Activated CD4-positive, CD25-positive, alpha-beta regulatory T cell treated with anti-CD3 and anti-CD28 coated beads, Interleukin-2, amount 50 U/mL, for 72 hours (primary cell): ENCODE results near the gene SRSF4.
"Not testable (repeated sequence)": the region's sequence is repeated elsewhere in the genome, so short reads cannot be mapped to it uniquely, and the experiment has no call there.

Experiments
- DNase-seq: peaks from one replicate; pipeline ENCODE4 v3.0.0; 2021

Gene SRSF4

DNA sequence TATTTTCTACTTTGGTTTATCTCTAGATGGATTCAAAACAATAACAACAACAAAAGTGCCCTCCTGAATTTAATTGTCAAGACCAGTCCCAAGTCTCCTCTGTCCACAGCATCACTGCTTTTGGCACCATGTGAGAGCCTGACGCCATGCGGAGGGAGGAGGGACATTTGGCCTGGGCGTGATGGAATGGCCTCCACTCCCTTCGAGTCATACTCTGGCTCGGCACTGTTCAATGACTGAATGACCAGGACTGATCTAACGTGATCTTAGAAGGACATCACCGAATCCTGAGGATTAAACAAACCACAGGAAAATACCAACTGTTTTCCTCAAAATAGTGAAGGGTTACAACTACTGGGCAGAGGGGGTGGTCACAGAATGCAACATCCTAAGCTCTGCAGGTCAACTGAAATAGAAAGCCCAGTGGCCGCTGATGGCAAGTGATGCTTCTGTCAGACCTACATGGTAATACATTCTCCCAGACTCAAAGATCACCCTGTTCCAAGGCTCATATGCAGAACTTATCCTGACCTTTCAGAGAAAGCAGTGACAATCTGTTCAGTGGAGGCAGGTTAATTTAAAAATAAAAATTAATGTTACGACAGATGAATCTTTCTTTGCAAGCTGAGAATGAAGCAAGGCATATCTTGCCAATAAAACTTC, 19.1 kb downstream of the SRSF4 start:
- DNase-seq: no peak

- DNase-seq: no peak
These were observed 19.7 kb downstream of the SRSF4 start for GRCh38 chr1:29162025-29162424.

GRCh38 chr1:29159773-29160172, 21.9 kb downstream of the SRSF4 start:
- no peak for DNase-seq

DNA sequence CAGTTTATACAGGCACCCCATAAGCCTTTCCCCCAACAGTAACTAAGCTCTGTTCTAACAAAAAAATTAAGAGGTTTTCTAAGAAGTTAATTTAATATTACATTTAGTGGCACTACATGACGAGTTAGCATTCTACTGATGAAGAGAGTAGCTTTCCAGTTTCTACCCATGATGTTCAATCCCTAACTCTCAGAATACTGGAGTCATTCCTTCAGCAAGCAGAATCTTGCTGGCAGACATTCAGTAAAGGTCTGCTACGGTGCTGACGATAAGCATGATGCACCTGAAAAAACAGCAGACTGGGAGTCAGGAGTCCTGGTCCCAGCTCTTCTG, 24.5 kb downstream of the SRSF4 start:
- DNase-seq: no peak

DNA sequence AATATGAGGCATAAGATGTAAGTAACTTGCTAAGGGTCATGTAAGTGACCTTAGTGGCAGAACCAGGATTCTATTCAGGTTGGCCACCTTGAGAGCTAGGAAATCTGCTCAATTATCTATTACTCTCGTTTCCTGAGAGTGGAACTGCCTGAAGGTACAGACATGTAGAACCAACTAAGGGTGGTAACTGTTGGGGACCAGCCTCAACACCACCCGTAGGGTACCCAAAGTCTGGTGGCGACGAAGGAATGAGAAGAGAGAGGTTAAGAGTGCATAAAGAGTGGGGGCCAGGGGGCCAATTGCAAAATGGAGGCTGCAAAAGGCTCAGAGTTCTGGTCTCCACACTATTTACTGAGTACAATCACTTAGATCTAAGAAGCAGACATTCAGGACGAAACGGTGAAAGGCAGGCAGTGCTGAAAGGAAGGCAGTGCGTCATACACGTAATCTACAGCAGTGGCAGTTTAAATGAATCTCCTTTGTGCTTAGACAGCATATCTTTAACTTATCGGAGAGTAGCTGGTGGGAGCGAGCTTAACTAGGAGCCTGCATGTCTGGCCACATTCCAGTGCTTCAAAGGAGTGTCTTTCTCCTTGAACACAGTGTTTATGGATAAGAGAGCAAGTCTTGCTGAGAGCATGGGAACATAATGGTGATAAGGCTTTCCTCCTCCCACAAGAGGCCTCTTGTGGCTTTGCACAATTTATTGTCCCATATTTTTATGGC, 25.0 kb downstream of the SRSF4 start:
- DNase-seq: no peak

GRCh38 chr1:29152046-29152805, 29.5 kb downstream of the SRSF4 start:
- no peak for DNase-seq

DNA sequence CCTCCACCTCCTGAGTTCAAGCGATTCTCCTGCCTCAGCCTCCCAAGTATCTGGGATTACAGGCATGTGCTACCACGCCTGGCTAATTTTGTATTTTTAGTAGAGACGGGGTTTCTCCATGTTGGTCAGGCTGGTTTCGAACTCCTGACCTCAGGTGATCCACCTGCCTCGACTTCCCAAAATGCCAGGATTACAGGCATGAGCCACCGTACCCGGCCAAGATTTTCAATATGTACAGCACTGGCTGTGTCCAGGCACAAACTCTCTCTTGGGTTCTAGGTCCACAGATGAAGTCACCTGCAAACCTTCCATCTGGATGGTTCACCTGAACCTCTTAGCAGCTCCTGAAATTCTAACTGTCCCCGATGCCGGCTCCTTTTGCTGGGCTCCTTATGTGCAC, 31.4 kb downstream of the SRSF4 start:
- not testable (repeated sequence) for DNase-seq

GRCh38 chr1:29148656-29149491, 32.8 kb downstream of the SRSF4 start:
- no peak for DNase-seq

- no peak for DNase-seq
These were observed 35.8 kb downstream of the SRSF4 start for GRCh38 chr1:29145739-29146437.

- no peak for DNase-seq
These were observed 37.5 kb downstream of the SRSF4 start for GRCh38 chr1:29144178-29144577.

DNA sequence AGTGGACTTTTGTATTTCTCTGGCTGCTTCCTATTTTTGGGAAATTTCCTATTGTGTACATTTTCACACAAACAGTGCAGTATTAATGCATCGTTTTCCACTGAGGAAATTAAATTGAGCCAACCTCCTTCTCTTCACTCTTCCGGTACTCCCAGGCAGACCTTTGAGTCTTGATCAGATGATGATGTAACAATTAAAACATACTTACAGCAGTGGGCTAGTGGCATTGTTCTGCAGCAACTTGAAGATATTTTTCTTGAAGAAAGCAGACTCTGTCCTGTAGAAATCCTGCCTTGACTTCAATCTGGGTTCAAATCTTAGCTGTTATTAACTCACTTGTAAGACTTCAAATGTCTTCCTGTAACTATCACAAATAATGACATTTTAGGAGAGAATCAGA, 39.0 kb downstream of the SRSF4 start:
- no peak for DNase-seq

DNA sequence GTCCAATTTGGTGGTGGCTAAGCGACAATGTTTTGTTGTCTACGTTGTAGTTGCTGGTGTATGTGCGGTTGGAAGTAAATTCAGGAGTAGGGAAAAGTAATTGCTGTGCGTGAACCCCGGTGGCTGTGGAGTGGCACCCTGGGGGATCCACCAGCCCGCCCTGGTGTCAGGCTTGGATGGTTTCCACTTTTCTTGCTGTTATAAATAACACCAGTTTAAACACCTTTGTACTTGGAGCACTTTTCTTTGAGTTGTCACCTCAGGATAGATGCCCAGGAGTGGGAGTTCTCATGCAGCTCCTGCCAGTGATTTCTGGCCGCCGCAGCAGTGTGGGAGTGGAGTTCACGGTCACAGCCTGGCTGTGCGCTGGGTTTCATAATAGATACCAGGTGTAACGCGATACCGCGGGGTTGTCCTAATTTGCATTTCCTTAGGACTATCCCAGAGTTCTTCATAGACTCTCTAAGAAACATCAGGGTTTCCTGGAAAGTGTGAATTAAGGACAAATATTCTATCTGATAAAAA, 45.2 kb downstream of the SRSF4 start:
- no peak for DNase-seq

DNA sequence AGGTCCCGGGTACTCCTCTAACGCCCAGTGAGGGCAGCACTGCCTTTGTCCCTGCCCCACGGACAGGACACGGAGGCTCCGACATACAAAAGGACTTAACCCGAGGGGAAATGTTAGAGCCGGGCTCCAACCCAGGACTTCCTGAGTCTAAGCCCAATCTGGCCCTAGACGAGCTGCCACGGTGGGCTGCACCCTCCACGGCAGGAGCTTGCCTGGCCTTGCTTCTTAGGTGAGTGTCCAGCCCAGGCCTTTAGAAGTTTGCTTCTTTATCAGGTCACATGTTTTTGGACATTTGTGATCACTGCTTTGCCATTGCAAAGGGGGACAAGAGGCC, 47.0 kb downstream of the SRSF4 start:
- no peak for DNase-seq

DNA sequence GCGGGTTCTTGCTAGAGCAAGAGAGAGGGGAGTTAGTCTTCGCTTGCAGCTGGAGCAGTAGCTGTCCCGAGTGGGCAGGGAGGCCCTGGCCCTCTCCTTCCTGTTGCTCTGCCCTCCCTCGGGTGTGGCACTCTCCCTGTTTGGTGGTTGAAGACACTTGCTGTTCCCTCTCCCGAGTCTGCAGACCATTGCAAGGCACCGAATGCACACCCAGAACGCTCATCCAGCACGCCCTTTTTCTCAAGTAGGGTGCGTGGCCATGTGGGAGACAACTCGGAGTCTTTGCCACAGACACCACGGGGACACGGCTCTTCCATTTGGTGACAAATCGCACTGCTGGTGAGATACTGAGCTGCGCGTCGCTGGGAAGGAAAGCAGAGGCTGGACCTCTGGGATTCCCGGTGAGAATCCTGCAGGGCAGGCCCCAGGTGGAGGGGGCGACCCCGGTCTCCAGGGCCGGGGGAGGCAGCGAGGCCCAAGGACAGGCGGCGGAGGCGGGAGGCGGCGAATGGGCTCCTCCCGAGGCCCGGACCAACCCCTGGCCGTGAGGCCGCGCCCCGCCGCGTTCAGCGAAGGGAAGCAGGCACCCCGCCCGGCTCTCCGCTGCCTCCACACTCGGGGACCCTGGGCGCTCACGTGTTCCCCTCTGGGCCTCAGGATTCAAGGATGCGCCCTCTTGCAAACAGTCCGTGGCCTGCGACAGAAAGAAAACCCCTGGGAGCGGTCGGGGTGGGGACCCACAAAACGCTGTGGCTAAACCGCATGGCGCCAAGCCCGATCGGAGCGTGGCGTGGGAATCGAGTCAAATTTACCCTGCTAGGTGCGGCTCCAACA, 47.6 kb downstream of the SRSF4 start:
- DNase-seq: no peak

DNA sequence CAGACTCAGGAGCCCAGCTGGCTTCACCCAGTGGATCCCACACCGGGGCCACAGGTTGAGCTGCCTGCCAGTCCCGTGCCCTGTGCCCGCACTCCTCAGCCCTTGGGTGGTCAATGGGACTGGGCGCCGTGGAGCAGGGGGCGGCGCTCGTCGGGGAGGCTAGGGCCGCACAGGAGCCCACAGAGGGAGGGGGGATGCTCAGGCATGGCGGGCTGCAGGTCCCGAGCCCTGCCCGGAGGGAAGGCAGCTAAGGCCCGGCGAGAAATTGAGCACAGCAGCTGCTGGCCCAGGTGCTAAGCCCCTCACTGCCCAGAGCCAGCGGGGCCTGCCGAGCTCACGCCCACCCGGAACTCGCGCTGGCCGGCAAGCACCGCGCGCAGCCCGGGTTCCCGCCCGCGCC, 50.6 kb downstream of the SRSF4 start:
- not testable (repeated sequence) for DNase-seq

DNA sequence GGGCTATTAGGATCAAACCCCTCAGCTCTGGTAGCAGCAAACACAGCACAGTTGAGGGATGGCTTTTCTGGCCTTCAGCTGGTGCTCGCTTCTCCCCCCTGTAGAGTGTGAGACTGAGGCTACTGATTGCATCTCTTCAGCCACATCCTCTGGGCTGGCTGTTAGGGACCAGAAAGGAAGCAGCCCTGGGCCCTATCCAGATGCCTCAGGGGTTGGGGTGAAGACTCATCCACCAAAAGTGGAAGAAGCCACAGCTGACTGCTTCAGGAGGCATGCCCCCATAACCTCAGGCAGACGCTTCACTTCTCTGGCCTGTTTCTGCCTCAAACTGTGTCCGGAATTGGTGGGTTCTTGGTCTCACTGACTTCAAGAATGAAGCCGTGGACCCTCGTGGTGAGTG, 51.8 kb downstream of the SRSF4 start:
- no peak for DNase-seq

GRCh38 chr1:29128739-29129138, 53.0 kb downstream of the SRSF4 start:
- DNase-seq: no peak

GRCh38 chr1:29126198-29126597, 55.5 kb downstream of the SRSF4 start:
- no peak for DNase-seq

DNA sequence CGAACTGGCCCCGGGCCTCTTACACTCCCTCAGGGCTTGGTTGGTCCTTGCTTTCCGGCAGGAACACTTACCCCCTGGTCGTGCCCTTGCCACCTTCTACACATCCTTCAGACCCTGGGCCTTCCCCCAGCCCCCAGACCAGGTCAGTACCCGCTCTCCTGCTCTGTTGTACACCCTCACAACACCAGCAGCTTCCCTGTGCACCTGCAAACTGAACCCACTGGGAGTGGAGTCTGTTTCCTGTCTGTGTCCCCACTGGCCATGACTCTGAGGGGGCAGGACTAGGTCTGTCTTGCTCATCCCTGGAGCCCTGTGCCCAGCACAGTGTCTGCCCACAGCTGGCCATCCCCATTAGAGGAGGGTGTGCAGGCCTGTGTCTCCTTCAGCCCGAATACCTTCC, 55.9 kb downstream of the SRSF4 start:
- DNase-seq: no peak

GRCh38 chr1:29125237-29125641, 56.5 kb downstream of the SRSF4 start:
- DNase-seq: no peak
